ENCODE results near the gene CDK16.

CDK16 gene

DNA sequence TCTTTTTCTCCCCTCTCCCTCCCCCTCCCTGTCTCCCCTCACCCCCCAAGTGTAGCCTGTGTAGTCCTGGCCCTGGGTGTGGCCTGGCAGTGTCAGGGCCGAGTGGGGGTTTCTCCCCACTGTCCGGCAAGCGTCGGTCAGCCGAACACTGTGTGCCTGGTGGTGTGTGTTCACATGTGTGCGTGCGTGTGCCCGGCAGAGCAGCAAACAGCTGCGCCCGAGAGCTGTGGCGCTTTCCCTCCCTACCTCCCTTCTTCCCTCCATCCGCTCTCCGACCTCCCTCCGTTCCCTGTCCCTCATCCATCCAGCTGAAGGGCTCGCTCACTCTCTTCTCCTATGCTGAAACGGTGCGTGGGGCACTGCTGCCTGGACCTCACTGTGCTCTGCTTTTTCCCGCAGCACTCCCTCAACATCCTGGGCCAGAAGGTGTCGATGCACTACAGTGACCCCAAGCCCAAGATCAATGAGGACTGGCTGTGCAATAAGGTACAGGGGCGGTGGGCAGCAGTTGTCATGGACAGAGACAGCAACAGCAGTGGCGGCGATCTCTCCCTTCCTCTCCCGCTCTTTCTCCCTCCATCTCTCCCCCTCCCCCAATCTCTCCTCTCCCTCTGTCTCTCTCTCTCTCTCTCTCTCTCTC, 42.3 kb upstream of the CDK16 start:
- Histone ChIP-seq H3K36me3 (ENCODE audit: control insufficient read depth in 1 of 2, insufficient read depth in 2 of 2, low read length in 2 of 2) (peaks cover 35 to 84% of the 10 kb centered on the region in 2 donors), H3K9me3 (ENCODE audit: control insufficient read depth in 1 of 2, low read length in 2 of 2) (no peaks in the 10 kb centered on the region), H3K4me1 (ENCODE audit: control insufficient read depth in 1 of 2, insufficient read depth in 2 of 2, low read length in 2 of 2) (peaks cover 0 to 4% of the 10 kb centered on the region in 2 donors), H3K4me3 (ENCODE audit: low read depth in 1 of 2, low read length in 2 of 2) (no peak overlapping the region), H3K27me3 (ENCODE audit: low read depth, low read length) (no peaks in the 10 kb centered on the region), H3K27ac (ENCODE audit: low read length) (no peak overlapping the region)

DNA sequence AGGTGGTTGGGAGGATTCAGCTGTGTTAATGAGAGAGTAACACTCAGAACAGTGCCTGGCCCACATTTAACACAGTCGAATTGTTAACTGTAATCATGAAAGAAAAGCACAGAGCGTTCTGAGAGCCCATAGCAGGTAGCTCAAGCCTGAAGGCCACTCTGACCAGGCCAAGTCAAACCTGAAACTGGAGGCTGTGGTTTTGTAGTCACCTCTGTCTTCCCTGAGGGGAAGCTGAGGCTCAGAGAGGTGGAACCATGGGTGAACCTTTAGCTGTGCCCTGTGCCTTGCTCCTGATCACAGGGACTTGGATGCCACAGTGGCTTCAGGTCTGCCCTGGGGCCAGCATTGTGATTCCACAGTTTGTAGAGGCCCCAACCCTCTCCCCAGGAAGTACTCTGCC, 41.4 kb upstream of the CDK16 start:
- no peak overlapping the region for H3K27ac ChIP-seq (ENCODE audit: low read length)
- peaks cover 38 to 86% of the 10 kb centered on the region in 2 donors for H3K36me3 ChIP-seq (ENCODE audit: control insufficient read depth in 1 of 2, insufficient read depth in 2 of 2, low read length in 2 of 2)
- H3K27me3 ChIP-seq (ENCODE audit: low read depth, low read length): no peaks in the 10 kb centered on the region
- no peak overlapping the region for H3K4me3 ChIP-seq (ENCODE audit: low read depth in 1 of 2, low read length in 2 of 2)
- no peaks in the 10 kb centered on the region for H3K9me3 ChIP-seq (ENCODE audit: control insufficient read depth in 1 of 2, low read length in 2 of 2)
- peaks cover 0 to 4% of the 10 kb centered on the region in 2 donors for H3K4me1 ChIP-seq (ENCODE audit: control insufficient read depth in 1 of 2, insufficient read depth in 2 of 2, low read length in 2 of 2)

DNA sequence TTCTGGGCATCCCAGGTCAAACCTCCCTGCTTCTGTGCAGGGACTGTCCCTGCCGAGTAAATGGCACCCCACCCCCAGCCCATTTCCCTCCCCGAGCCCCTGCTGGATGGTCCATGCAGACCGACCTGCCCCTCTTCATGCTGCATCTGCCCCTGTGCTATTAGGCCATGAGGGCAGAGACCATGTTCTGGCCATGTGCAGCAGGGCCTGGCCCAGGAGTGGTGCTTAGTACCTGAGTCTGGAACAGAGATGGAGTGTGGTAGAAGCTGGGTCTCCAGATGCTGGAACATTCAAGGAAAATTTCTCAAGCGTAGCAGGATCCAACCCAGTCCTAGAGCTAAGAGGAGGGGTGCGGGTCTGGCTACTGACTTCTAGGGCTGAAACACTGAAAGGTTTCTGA, 40.1 kb upstream of the CDK16 start:
- no peaks in the 10 kb centered on the region for H3K27me3 ChIP-seq (ENCODE audit: low read depth, low read length)
- H3K4me3 ChIP-seq (ENCODE audit: low read depth in 1 of 2, low read length in 2 of 2): no peak overlapping the region
- no peak overlapping the region for H3K27ac ChIP-seq (ENCODE audit: low read length)
- no peaks in the 10 kb centered on the region for H3K9me3 ChIP-seq (ENCODE audit: control insufficient read depth in 1 of 2, low read length in 2 of 2)
- H3K4me1 ChIP-seq (ENCODE audit: control insufficient read depth in 1 of 2, insufficient read depth in 2 of 2, low read length in 2 of 2): peaks cover 0 to 4% of the 10 kb centered on the region in 2 donors
- H3K36me3 ChIP-seq (ENCODE audit: control insufficient read depth in 1 of 2, insufficient read depth in 2 of 2, low read length in 2 of 2): peaks cover 34 to 83% of the 10 kb centered on the region in 2 donors

DNA sequence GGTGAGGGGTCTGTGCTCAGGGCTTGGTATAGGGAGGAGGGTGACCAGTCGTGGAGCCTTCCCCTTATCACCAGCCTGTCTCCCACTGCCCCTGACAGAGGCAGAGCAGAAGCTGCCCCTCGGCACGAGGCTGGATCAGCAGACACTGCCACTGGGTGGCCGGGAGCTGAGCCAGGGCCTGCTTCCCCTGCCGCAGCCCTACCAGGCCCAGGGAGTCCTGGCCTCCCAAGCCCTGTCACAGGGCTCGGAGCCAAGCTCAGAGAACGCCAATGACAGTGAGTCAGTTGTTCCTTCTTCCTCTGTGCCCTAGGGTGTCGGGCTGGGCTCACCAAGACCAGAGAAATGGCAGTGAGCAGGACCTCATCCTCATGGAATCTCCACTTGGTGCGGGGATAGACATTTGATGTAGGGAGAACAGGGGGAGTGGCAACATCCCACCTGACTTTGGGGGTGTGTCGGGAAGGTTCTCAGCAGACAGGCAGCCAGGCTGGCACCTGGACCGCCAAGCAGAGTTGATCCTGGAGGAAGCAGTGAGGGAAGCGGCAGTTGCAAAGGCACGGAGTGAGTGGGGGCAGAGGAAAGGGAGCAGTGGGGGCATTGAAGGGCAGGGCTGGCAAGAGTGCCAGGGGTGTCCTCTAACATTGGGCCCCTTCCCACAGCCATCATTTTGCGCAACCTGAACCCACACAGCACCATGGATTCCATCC, 39.1 kb upstream of the CDK16 start:
- no peak overlapping the region for H3K4me3 ChIP-seq (ENCODE audit: low read depth in 1 of 2, low read length in 2 of 2)
- no peaks in the 10 kb centered on the region for H3K27me3 ChIP-seq (ENCODE audit: low read depth, low read length)
- peaks cover 28 to 75% of the 10 kb centered on the region in 2 donors for H3K36me3 ChIP-seq (ENCODE audit: control insufficient read depth in 1 of 2, insufficient read depth in 2 of 2, low read length in 2 of 2)
- H3K9me3 ChIP-seq (ENCODE audit: control insufficient read depth in 1 of 2, low read length in 2 of 2): no peaks in the 10 kb centered on the region
- H3K27ac ChIP-seq (ENCODE audit: low read length): no peak overlapping the region
- peaks cover 0 to 4% of the 10 kb centered on the region in 2 donors for H3K4me1 ChIP-seq (ENCODE audit: control insufficient read depth in 1 of 2, insufficient read depth in 2 of 2, low read length in 2 of 2)

DNA sequence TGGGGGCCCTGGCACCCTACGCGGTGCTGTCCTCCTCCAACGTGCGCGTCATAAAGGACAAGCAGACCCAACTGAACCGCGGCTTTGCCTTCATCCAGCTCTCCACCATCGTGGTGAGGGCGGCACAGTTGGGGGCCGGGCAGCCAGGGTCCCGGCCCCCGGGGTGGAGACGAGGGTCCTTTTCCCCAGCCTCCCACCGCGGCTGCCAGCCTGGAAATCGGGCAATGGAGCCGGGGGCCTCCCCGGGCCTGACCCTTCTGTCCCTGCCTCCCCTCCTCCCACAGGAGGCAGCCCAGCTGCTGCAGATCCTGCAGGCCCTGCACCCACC, 38.6 kb upstream of the CDK16 start:
- Histone ChIP-seq H3K4me1 (ENCODE audit: control insufficient read depth in 1 of 2, insufficient read depth in 2 of 2, low read length in 2 of 2) (peaks cover 0 to 4% of the 10 kb centered on the region in 2 donors), H3K36me3 (ENCODE audit: control insufficient read depth in 1 of 2, insufficient read depth in 2 of 2, low read length in 2 of 2) (peaks cover 28 to 77% of the 10 kb centered on the region in 2 donors), H3K27ac (ENCODE audit: low read length) (no peak overlapping the region), H3K9me3 (ENCODE audit: control insufficient read depth in 1 of 2, low read length in 2 of 2) (no peaks in the 10 kb centered on the region), H3K4me3 (ENCODE audit: low read depth in 1 of 2, low read length in 2 of 2) (no peak overlapping the region), H3K27me3 (ENCODE audit: low read depth, low read length) (no peaks in the 10 kb centered on the region)

DNA sequence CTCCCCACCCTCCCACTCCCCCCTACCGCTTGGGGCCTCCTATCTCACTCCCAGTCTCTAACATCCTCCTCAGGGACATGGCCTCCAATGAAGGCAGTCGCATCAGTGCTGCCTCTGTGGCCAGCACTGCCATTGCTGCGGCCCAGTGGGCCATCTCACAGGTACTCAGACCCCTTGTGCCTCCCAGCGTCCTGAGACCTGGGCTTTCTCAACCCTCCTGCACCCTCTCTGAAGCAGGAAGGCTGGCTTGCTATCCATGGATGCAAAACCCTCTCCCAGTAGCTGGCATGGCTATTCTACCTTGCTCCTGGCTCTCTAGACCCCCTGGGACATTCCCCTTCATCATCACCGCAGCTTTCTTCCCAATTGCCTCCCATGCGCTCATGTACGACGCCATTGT, 38.1 kb upstream of the CDK16 start:
- Histone ChIP-seq H3K4me1 (ENCODE audit: control insufficient read depth in 1 of 2, insufficient read depth in 2 of 2, low read length in 2 of 2) (peaks cover 0 to 4% of the 10 kb centered on the region in 2 donors), H3K27me3 (ENCODE audit: low read depth, low read length) (no peaks in the 10 kb centered on the region), H3K36me3 (ENCODE audit: control insufficient read depth in 1 of 2, insufficient read depth in 2 of 2, low read length in 2 of 2) (peaks cover 26 to 77% of the 10 kb centered on the region in 2 donors), H3K4me3 (ENCODE audit: low read depth in 1 of 2, low read length in 2 of 2) (no peak overlapping the region), H3K9me3 (ENCODE audit: control insufficient read depth in 1 of 2, low read length in 2 of 2) (no peaks in the 10 kb centered on the region), H3K27ac (ENCODE audit: low read length) (no peak overlapping the region)

DNA sequence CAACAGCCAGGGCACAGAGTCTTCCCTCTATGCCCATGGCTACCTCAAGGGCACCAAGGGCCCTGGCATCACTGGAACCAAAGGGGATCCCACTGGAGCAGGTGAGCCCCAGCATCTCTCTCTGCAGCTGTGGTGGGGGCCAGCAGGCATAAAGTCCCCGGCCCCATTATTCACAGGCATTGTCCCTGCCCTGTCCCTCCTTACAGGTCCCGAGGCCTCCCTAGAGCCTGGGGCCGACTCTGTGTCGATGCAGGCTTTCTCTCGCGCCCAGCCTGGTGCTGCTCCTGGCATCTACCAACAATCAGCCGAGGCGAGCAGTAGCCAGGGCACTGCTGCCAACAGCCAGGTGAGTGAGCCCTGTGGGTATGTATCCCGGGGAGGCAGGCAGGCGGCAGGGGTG, 37.2 kb upstream of the CDK16 start:
- H3K27me3 ChIP-seq (ENCODE audit: low read depth, low read length): no peaks in the 10 kb centered on the region
- no peak overlapping the region for H3K27ac ChIP-seq (ENCODE audit: low read length)
- H3K4me1 ChIP-seq (ENCODE audit: control insufficient read depth in 1 of 2, insufficient read depth in 2 of 2, low read length in 2 of 2): peaks cover 0 to 4% of the 10 kb centered on the region in 2 donors
- H3K36me3 ChIP-seq (ENCODE audit: control insufficient read depth in 1 of 2, insufficient read depth in 2 of 2, low read length in 2 of 2): peaks cover 24 to 77% of the 10 kb centered on the region in 2 donors
- no peak overlapping the region for H3K4me3 ChIP-seq (ENCODE audit: low read depth in 1 of 2, low read length in 2 of 2)
- H3K9me3 ChIP-seq (ENCODE audit: control insufficient read depth in 1 of 2, low read length in 2 of 2): no peaks in the 10 kb centered on the region

DNA sequence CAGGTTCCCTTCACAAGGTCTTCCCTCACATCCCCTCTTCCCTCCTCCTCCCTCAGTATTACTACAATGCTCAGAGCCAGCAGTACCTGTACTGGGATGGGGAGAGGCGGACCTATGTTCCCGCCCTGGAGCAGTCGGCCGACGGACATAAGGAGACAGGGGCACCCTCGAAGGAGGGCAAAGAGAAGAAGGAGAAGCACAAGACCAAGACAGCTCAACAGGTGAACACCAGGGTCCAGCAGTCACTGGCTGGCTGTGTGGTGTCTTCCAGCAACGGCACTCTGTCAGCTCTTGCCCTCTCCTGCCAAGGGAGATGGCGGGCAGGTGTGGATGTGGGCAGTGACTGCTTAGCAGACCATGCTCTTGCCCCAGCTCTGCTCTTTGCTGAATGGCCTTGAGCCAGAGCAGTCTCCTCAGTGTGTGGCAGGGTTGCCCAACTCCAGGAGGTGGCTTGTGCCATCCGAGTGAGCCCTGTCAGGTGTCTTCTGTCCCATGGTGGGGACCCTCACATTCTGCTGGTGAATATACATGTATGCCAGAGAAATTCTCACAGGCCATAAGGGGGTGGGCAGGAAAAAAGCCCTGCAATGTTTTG, 36.3 kb upstream of the CDK16 start:
- H3K27me3 ChIP-seq (ENCODE audit: low read depth, low read length): no peaks in the 10 kb centered on the region
- H3K36me3 ChIP-seq (ENCODE audit: control insufficient read depth in 1 of 2, insufficient read depth in 2 of 2, low read length in 2 of 2): peaks cover 19 to 76% of the 10 kb centered on the region in 2 donors
- H3K4me3 ChIP-seq (ENCODE audit: low read depth in 1 of 2, low read length in 2 of 2): no peak overlapping the region
- peaks cover 0 to 4% of the 10 kb centered on the region in 2 donors for H3K4me1 ChIP-seq (ENCODE audit: control insufficient read depth in 1 of 2, insufficient read depth in 2 of 2, low read length in 2 of 2)
- no peak overlapping the region for H3K27ac ChIP-seq (ENCODE audit: low read length)
- no peaks in the 10 kb centered on the region for H3K9me3 ChIP-seq (ENCODE audit: control insufficient read depth in 1 of 2, low read length in 2 of 2)

DNA sequence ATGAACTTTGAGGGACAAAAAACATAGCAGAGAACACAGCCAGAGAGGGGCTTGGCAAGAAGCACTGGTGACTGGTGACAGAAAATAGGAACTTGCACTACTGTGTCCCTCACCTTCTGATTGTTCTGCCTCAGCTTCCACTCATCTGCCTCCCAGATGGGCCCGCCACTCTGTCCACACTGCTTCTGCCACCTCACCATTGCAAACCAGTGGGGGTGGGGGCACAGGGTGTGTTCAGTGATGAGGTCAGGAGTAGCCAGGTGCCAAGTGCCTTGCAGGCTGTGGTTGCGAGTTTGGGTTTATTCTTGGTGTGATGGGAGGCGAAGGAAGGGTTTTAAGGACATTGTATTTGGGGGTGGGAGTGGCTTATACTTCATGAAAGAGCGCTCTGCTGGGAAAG, 34.0 kb upstream of the CDK16 start:
- Histone ChIP-seq H3K36me3 (ENCODE audit: control insufficient read depth in 1 of 2, insufficient read depth in 2 of 2, low read length in 2 of 2) (peaks cover 6 to 56% of the 10 kb centered on the region in 2 donors), H3K9me3 (ENCODE audit: control insufficient read depth in 1 of 2, low read length in 2 of 2) (no peaks in the 10 kb centered on the region), H3K4me1 (ENCODE audit: control insufficient read depth in 1 of 2, insufficient read depth in 2 of 2, low read length in 2 of 2) (no peaks in the 10 kb centered on the region), H3K4me3 (ENCODE audit: low read depth in 1 of 2, low read length in 2 of 2) (no peak overlapping the region), H3K27ac (ENCODE audit: low read length) (no peak overlapping the region), H3K27me3 (ENCODE audit: low read depth, low read length) (no peaks in the 10 kb centered on the region)

DNA sequence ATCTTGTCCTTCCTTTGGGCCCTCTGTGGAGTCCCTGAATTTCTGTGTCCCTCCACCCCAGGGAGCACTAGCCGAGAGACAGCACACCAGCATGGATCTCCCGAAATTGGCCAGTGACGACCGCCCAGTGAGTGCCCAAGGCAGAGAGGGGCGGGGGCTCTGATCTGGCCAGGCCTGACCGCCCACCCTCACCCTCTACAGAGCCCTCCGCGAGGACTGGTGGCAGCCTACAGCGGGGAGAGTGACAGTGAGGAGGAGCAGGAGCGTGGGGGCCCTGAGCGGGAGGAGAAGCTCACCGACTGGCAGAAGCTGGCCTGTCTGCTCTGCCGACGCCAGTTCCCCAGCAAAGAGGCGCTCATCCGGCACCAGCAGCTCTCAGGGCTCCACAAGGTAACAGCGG, 33.2 kb upstream of the CDK16 start:
- no peaks in the 10 kb centered on the region for H3K27me3 ChIP-seq (ENCODE audit: low read depth, low read length)
- H3K36me3 ChIP-seq (ENCODE audit: control insufficient read depth in 1 of 2, insufficient read depth in 2 of 2, low read length in 2 of 2): peaks cover 6 to 52% of the 10 kb centered on the region in 2 donors
- H3K27ac ChIP-seq (ENCODE audit: low read length): no peak overlapping the region
- H3K4me1 ChIP-seq (ENCODE audit: control insufficient read depth in 1 of 2, insufficient read depth in 2 of 2, low read length in 2 of 2): peaks cover 0 to under 1% of the 10 kb centered on the region in 2 donors
- no peaks in the 10 kb centered on the region for H3K9me3 ChIP-seq (ENCODE audit: control insufficient read depth in 1 of 2, low read length in 2 of 2)
- H3K4me3 ChIP-seq (ENCODE audit: low read depth in 1 of 2, low read length in 2 of 2): no peak overlapping the region

DNA sequence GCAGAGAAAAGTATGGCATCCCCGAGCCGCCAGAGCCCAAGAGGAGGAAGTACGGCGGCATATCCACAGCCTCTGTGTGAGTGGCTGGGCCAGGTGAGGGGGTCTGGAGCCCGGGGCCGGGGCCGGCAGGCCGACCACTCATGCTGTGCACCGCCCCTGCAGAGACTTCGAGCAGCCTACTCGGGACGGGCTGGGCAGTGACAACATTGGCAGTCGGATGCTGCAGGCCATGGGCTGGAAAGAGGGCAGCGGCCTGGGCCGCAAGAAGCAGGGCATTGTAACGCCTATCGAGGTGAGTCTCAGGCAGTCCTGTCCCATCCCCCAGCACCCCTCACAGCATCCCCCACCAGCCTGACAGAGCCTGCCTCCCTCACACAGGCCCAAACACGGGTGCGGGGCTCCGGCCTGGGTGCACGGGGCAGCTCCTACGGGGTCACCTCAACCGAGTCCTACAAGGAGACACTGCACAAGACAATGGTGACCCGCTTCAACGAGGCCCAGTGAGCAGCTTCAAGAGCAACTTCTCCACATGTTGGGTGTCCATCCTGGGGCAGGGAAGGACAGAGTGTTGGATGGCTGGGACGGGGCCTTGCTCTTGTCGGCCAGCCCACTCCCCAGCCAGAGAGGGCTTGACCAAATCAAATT, 32.3 kb upstream of the CDK16 start:
- Histone ChIP-seq H3K27me3 (ENCODE audit: low read depth, low read length) (no peaks in the 10 kb centered on the region), H3K27ac (ENCODE audit: low read length) (no peak overlapping the region), H3K9me3 (ENCODE audit: control insufficient read depth in 1 of 2, low read length in 2 of 2) (no peaks in the 10 kb centered on the region), H3K4me1 (ENCODE audit: control insufficient read depth in 1 of 2, insufficient read depth in 2 of 2, low read length in 2 of 2) (peaks cover 0 to 5% of the 10 kb centered on the region in 2 donors), H3K4me3 (ENCODE audit: low read depth in 1 of 2, low read length in 2 of 2) (no peak overlapping the region), H3K36me3 (ENCODE audit: control insufficient read depth in 1 of 2, insufficient read depth in 2 of 2, low read length in 2 of 2) (peaks cover 6 to 47% of the 10 kb centered on the region in 2 donors)
